ENCODE measurements around the gene CCDC102A.

DNA sequence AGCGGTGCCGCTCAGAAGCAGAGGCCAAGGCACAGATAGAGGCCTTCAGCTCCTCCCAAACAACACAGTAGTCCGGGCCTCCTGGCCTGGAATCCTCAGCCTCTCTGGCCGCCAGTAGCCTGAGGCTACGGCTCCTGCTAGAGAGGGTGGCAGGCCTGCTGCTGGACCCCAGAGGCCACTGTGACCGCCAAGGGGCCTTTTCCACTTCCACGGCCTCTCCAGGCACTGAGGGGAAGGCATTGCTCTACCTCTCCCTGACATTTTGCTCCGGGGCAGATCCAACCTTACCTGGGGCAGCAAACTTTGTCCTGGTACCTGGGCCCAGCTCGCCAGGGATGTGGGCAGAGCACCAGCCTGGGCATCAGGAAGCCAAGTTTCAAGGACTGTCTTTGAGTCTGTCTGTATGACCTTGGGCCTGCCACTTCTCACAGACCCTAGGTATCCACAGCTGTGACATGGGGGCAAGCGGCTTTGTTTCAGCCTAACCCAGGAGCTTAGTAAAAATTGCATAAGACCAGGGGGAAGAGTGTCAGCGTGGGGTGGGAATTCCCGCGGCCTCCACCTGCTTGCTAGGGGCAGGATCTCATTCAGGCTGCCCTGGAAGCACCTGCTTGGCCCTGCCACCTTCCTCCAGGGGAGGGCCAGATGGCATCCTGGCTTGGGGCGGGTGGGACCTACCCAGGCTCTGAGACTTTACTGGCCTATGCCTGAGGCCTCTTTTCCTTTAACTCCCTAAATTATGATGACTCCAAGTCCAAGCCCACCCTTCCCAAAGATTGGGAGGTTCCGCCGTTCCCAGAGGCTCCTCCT lies 39.3 kb upstream of the CCDC102A start:
- TF ChIP-seq CTCF (IDR thresholded peaks at IDR 0.05) (no peak), EP300 (IDR thresholded peaks at IDR 0.05) (no peak)

All from gastroesophageal sphincter (tissue), 3 donors.